Upper lobe of left lung (tissue), 6 donors: ENCODE measurements around the gene C10orf71. TPM values are rescaled to one million over a fixed set of nuclear protein-coding genes. Genes with fewer than 3 reads are reported as not detected.

Experiments
- ATAC-seq, 2 donors: fragments of 200-7000 bp; cut with Tn5 transposase; one replicate each; pipeline ENCODE4 v1.9.1; 2022; ENCODE audit warnings: mild to moderate bottlenecking in 2 of 2, moderate library complexity in 2 of 2; ENCODE audit not compliant: low FRiP score in 2 of 2
- DNase-seq, 2 donors: peaks; one replicate each; pipeline ENCODE4 v3.0.0-alpha.2; 2019 to 2020
- H3K27ac ChIP-seq, 4 donors: fragments of 200-600 bp; sonication (generic); one replicate each; pipeline ENCODE4 v1.5.1; 2016 to 2019
- H3K27me3 ChIP-seq, 4 donors: fragments of 200-600 bp; sonication (generic); one replicate each; pipeline ENCODE4 v1.5.1; 2017 to 2019
- H3K36me3 ChIP-seq, 4 donors: fragments of 200-600 bp; sonication (generic); one replicate each; pipeline ENCODE4 v1.5.1; 2016 to 2019
- H3K4me1 ChIP-seq, 4 donors: fragments of 200-600 bp; sonication (generic); one replicate each; pipeline ENCODE4 v1.5.1; 2018 to 2019
- H3K4me3 ChIP-seq, 4 donors: fragments of 200-600 bp; sonication (generic); one replicate each; pipeline ENCODE4 v1.5.1; 2017 to 2019; ENCODE audit warnings: mild to moderate bottlenecking in 2 of 4, moderate library complexity in 1 of 4
- H3K9me3 ChIP-seq, 4 donors: fragments of 200-600 bp; sonication (generic); one replicate each; pipeline ENCODE4 v1.5.1; 2018 to 2019
- EP300 ChIP-seq, 4 donors: sonication (generic); formaldehyde crosslinking; IDR thresholded peaks; one replicate each; pipeline ENCODE4 v1.5.1; 2017; ENCODE audit warnings: antibody characterized with exemption in 4 of 4, control low read depth in 2 of 4
- POLR2A ChIP-seq, 4 donors: fragments of 450-650 bp; IDR thresholded peaks; one replicate each; pipeline ENCODE4 v1.5.1; 2016 to 2017; ENCODE audit warnings: antibody characterized with exemption in 4 of 4, mild to moderate bottlenecking in 2 of 4
- POLR2AphosphoS5 ChIP-seq, 2 donors: sonication (generic); formaldehyde crosslinking; IDR thresholded peaks; one replicate each; pipeline ENCODE4 v1.5.1; 2017; ENCODE audit warnings: antibody characterized with exemption in 2 of 2
- WGBS, 2 donors: methylation state at CpG; one replicate each; pipeline ENCODE4 v1.1.5; 2017 to 2018; 5-methylcytosine and 5-hydroxymethylcytosine counted together
- total RNA-seq, 6 donors: library from RNA; depleted of rRNA in 4 of 6; stranded (reverse); fragments of >200 nt in 4 of 6; gene quantifications; one replicate each; pipeline versions ENCODE4 v1.1.0 to v1.2.1, GENCODE V29; 2016 to 2021
- TF ChIP-seq, protein P1 (sequence below), 6 experiments: fragments of 450-650 bp in 4 of 6; fragments of 200-600 bp in 2 of 6; sonication (generic) in 2 of 6; IDR thresholded peaks; one replicate each; pipeline ENCODE4 v1.5.1; 2016 to 2019; ENCODE audit warnings: antibody characterized with exemption in 6 of 6
- donor health status: DM: no; HTN: no; CAD: no; lungs with moderate emphysema.
- donor health status: DM: no; HTN: yes; CAD: no; lungs with severe emphysema.

The C10orf71 gene
- total RNA-seq, 6 donors from 2014 or later, result not detected

DNA sequence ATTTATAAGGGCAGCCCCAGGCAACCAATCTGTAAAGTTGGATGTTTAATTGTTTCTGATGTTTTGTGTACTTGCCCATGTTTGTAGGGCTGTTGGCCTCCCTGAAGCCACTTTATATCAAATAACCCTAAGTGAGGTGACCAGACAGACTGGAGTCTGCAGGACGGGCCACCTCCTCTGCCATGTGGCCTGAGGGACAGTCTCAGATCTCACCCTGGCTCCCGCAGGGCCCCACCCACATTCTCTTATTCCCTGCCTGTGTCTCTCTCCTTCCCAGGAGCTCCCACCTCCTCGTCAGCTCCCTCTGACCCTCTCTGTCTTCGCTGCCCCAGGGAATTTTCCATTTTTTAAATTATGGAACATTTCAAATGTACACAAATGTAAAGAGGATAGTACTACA lies 9.5 kb upstream of the C10orf71 start:
- no peak overlapping the region for H3K4me3 ChIP-seq
- no peaks in the 10 kb centered on the region for H3K36me3 ChIP-seq
- no peak for DNase-seq
- TF ChIP-seq POLR2A (IDR thresholded peaks at IDR 0.05) (no peak), EP300 (IDR thresholded peaks at IDR 0.05) (no peak), POLR2AphosphoS5 (IDR thresholded peaks at IDR 0.05) (no peak)
- TF ChIP-seq, protein P1, sequence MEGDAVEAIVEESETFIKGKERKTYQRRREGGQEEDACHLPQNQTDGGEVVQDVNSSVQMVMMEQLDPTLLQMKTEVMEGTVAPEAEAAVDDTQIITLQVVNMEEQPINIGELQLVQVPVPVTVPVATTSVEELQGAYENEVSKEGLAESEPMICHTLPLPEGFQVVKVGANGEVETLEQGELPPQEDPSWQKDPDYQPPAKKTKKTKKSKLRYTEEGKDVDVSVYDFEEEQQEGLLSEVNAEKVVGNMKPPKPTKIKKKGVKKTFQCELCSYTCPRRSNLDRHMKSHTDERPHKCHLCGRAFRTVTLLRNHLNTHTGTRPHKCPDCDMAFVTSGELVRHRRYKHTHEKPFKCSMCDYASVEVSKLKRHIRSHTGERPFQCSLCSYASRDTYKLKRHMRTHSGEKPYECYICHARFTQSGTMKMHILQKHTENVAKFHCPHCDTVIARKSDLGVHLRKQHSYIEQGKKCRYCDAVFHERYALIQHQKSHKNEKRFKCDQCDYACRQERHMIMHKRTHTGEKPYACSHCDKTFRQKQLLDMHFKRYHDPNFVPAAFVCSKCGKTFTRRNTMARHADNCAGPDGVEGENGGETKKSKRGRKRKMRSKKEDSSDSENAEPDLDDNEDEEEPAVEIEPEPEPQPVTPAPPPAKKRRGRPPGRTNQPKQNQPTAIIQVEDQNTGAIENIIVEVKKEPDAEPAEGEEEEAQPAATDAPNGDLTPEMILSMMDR (IDR thresholded peaks at IDR 0.05), result no peak
- no peak overlapping the region for H3K27ac ChIP-seq
- no peak for ATAC-seq
- WGBS, 2 donors, result 64 to 68% methylated on average over 4 of the region's 4 CpGs
- H3K9me3 ChIP-seq, result no peaks in the 10 kb centered on the region
- H3K4me1 ChIP-seq, result no peaks in the 10 kb centered on the region
- H3K27me3 ChIP-seq, result no peaks in the 10 kb centered on the region

- no peaks in the 10 kb centered on the region for H3K36me3 ChIP-seq
- ATAC-seq, result no peak
- DNase-seq, result no peak
- no peaks in the 10 kb centered on the region for H3K27me3 ChIP-seq
- H3K4me3 ChIP-seq, result no peak overlapping the region
- H3K27ac ChIP-seq, result no peak overlapping the region
- 68 to 77% methylated on average over 1 of the region's 1 CpG for WGBS, 2 donors
- H3K4me1 ChIP-seq, result no peaks in the 10 kb centered on the region
- TF ChIP-seq EP300 (IDR thresholded peaks at IDR 0.05) (no peak), POLR2A (IDR thresholded peaks at IDR 0.05) (no peak), POLR2AphosphoS5 (IDR thresholded peaks at IDR 0.05) (no peak)
- TF ChIP-seq, protein P1 (IDR thresholded peaks at IDR 0.05), result no peak
- H3K9me3 ChIP-seq, result no peaks in the 10 kb centered on the region
These were observed 8.8 kb upstream of the C10orf71 start for GRCh38 chr10:49290131-49290530.

- Histone ChIP-seq H3K9me3 (no peaks in the 10 kb centered on the region), H3K36me3 (no peaks in the 10 kb centered on the region), H3K27me3 (no peaks in the 10 kb centered on the region), H3K27ac (no peak overlapping the region), H3K4me3 (no peak overlapping the region), H3K4me1 (no peaks in the 10 kb centered on the region)
- ATAC-seq (peak in 1 of 2 donors; percentile 27), DNase-seq (no peak)
- WGBS, 2 donors, result 79 to 83% methylated on average over 3 of the region's 3 CpGs
- TF ChIP-seq, protein P1 (IDR thresholded peaks at IDR 0.05), result no peak
- no peak for TF ChIP-seq POLR2A (IDR thresholded peaks at IDR 0.05)
- TF ChIP-seq EP300 (IDR thresholded peaks at IDR 0.05), result no peak
- no peak for TF ChIP-seq POLR2AphosphoS5 (IDR thresholded peaks at IDR 0.05)
These were observed 8.4 kb upstream of the C10orf71 start for GRCh38 chr10:49290607-49291006.

DNA sequence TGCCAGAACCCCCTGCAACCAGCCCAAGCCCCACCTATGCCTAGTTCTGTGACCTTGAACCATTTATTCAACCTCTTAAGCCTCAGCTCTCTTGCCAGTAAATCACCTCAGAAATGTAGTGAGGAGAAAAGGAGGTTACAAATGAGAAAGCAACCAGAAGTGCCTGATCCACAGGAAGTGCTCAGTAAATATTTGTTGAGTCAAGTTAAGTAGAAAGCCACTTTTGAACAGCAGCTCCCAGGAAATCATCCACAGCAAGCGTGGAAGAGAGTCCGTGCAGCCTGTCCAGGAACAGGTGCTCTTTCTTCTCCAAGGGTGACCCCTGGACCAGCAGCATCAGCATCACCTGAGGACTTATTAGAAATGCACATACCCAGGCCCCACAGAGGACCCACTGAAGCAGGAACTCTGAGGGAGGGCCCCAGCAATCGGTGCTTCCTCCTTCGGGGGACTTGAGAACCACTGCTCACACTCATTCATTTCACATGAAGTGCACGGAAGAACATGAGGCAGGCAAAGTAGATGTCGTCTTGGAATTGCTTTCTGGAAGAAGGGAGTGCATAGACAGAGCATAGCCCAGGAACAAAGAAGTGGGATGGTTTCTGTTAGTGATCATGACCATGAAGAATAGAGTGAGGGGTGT lies 6.3 kb upstream of the C10orf71 start:
- DNase-seq, result no peak
- WGBS, 2 donors, result 40 to 62% methylated on average over 4 to 6 of the region's 6 CpGs

More for the DNA sequence above, 6.3 kb upstream of the C10orf71 start:
- no peak for ATAC-seq
- H3K9me3 ChIP-seq, result no peaks in the 10 kb centered on the region
- H3K4me3 ChIP-seq, result no peak overlapping the region
- no peaks in the 10 kb centered on the region for H3K36me3 ChIP-seq
- no peaks in the 10 kb centered on the region for H3K27me3 ChIP-seq
- H3K4me1 ChIP-seq, result no peaks in the 10 kb centered on the region
- no peak overlapping the region for H3K27ac ChIP-seq
- TF ChIP-seq, protein P1 (IDR thresholded peaks at IDR 0.05), result no peak
- TF ChIP-seq EP300 (IDR thresholded peaks at IDR 0.05) (no peak), POLR2A (IDR thresholded peaks at IDR 0.05) (no peak)
